OCI-LY1 (cell line): ENCODE measurements around the gene CRNN.

Source experiments
- H2AFZ ChIP-seq: fragments of 200-600 bp; sonication (generic), shearing (Covaris generic); 2 replicates; pipeline ENCODE4 v1.6.0; 2014; ENCODE audit warnings: antibody characterized with exemption, mild to moderate bottlenecking, low read length
- H3F3A ChIP-seq: fragments of 200-600 bp; sonication (generic), shearing (Covaris generic); 2 replicates; pipeline ENCODE4 v1.6.0; 2014; ENCODE audit warnings: mild to moderate bottlenecking, antibody characterized with exemption, low read length, moderate library complexity; ENCODE audit not compliant: insufficient read depth
- H3K27ac ChIP-seq: fragments of 200-600 bp; sonication (generic); 2 replicates; pipeline ENCODE4 v1.5.1; 2014; ENCODE audit warnings: low read length, mixed run types, mild to moderate bottlenecking, low read depth; ENCODE audit not compliant: poor library complexity, severe bottlenecking
- H3K27me3 ChIP-seq: fragments of 200-600 bp; sonication (generic); 2 replicates; pipeline ENCODE4 v1.6.0; 2014; ENCODE audit warnings: antibody characterized with exemption, mild to moderate bottlenecking, low read length, moderate library complexity; ENCODE audit not compliant: insufficient read depth
- H3K36me3 ChIP-seq: fragments of 200-600 bp; sonication (generic); 2 replicates; pipeline ENCODE4 v1.6.1; 2014; ENCODE audit warnings: mild to moderate bottlenecking, antibody characterized with exemption, low read length, moderate library complexity, mixed read lengths; ENCODE audit not compliant: insufficient read depth
- H3K4me1 ChIP-seq: fragments of 200-600 bp; sonication (generic); 2 replicates; pipeline ENCODE4 v1.5.1; 2014; ENCODE audit warnings: mild to moderate bottlenecking, low read length, moderate library complexity; ENCODE audit not compliant: insufficient read depth, severe bottlenecking
- H3K4me2 ChIP-seq: fragments of 200-600 bp; sonication (generic), shearing (Covaris generic); 2 replicates; pipeline ENCODE4 v1.6.1; 2014; ENCODE audit warnings: low read length
- H3K4me3 ChIP-seq: fragments of 200-600 bp; sonication (generic); 2 replicates; pipeline ENCODE4 v1.5.1; 2014; ENCODE audit warnings: low read length, low read depth, mild to moderate bottlenecking, mixed read lengths; ENCODE audit not compliant: poor library complexity, severe bottlenecking
- H3K79me2 ChIP-seq: fragments of 200-600 bp; shearing (Covaris generic); 2 replicates; pipeline ENCODE4 v1.6.1; 2016; ENCODE audit warnings: mixed run types, low read length, mixed read lengths; ENCODE audit not compliant: insufficient read depth
- H3K9ac ChIP-seq: fragments of 200-600 bp; sonication (generic), shearing (Covaris generic); 2 replicates; pipeline ENCODE4 v1.6.1; 2014; ENCODE audit warnings: mild to moderate bottlenecking, low read length, mixed read lengths
- H3K9me2 ChIP-seq: fragments of 200-600 bp; sonication (generic), shearing (Covaris generic); 2 replicates; pipeline ENCODE4 v1.6.1; 2014; ENCODE audit warnings: low read depth, mild to moderate bottlenecking, low read length, mixed read lengths
- H3K9me3 ChIP-seq: fragments of 200-600 bp; shearing (Covaris generic); 2 replicates; pipeline ENCODE4 v1.6.1; 2014; ENCODE audit warnings: low read length, mixed read lengths
- H4K20me1 ChIP-seq: fragments of 200-600 bp; sonication (generic), shearing (Covaris generic); 2 replicates; pipeline ENCODE4 v1.6.0; 2016; ENCODE audit warnings: mild to moderate bottlenecking, low read length; ENCODE audit not compliant: insufficient read depth
- EZH2 ChIP-seq: fragments of 200-600 bp; sonication (generic), shearing (Covaris generic); IDR thresholded peaks from 2 replicates; pipeline ENCODE4 v1.8.0; 2017; ENCODE audit warnings: borderline replicate concordance, mixed run types, mild to moderate bottlenecking, antibody characterized with exemption, low read length, moderate library complexity, mixed read lengths
- TF ChIP-seq, protein P1 (sequence below): fragments of 200-600 bp; sonication (generic), shearing (Covaris generic); IDR thresholded peaks from 2 replicates; pipeline ENCODE4 v1.5.1; 2017; ENCODE audit warnings: mild to moderate bottlenecking, antibody characterized with exemption, low read length, moderate library complexity, mixed read lengths

The CRNN gene

GRCh38 chr1:152436593-152437496 lies 22.8 kb upstream of the CRNN start:
- no peak overlapping the region for H3K4me2 ChIP-seq
- no peaks in the 10 kb centered on the region for H3F3A ChIP-seq
- H3K4me1 ChIP-seq = no peaks in the 10 kb centered on the region
- no peak overlapping the region for H3K27ac ChIP-seq
- H3K9me2 ChIP-seq = no peaks in the 10 kb centered on the region
- no peaks in the 10 kb centered on the region for H3K27me3 ChIP-seq
- no peaks in the 10 kb centered on the region for H3K36me3 ChIP-seq
- no peak overlapping the region for H3K4me3 ChIP-seq
- H3K9ac ChIP-seq = no peak overlapping the region
- H3K79me2 ChIP-seq = no peaks in the 10 kb centered on the region
- no peaks in the 10 kb centered on the region for H4K20me1 ChIP-seq
- H2AFZ ChIP-seq = no peak overlapping the region
- TF ChIP-seq, protein P1, sequence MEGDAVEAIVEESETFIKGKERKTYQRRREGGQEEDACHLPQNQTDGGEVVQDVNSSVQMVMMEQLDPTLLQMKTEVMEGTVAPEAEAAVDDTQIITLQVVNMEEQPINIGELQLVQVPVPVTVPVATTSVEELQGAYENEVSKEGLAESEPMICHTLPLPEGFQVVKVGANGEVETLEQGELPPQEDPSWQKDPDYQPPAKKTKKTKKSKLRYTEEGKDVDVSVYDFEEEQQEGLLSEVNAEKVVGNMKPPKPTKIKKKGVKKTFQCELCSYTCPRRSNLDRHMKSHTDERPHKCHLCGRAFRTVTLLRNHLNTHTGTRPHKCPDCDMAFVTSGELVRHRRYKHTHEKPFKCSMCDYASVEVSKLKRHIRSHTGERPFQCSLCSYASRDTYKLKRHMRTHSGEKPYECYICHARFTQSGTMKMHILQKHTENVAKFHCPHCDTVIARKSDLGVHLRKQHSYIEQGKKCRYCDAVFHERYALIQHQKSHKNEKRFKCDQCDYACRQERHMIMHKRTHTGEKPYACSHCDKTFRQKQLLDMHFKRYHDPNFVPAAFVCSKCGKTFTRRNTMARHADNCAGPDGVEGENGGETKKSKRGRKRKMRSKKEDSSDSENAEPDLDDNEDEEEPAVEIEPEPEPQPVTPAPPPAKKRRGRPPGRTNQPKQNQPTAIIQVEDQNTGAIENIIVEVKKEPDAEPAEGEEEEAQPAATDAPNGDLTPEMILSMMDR = no peak
- no peak for TF ChIP-seq EZH2
- no peaks in the 10 kb centered on the region for H3K9me3 ChIP-seq

GRCh38 chr1:152427458-152427857 lies 13.4 kb upstream of the CRNN start:
- no peak overlapping the region for H3K27ac ChIP-seq
- H3K9me3 ChIP-seq = no peaks in the 10 kb centered on the region
- H3K4me1 ChIP-seq = no peaks in the 10 kb centered on the region
- no peak overlapping the region for H3K4me3 ChIP-seq
- no peak overlapping the region for H2AFZ ChIP-seq
- H3K79me2 ChIP-seq = no peaks in the 10 kb centered on the region
- H3K4me2 ChIP-seq = no peak overlapping the region
- no peaks in the 10 kb centered on the region for H3F3A ChIP-seq
- H3K27me3 ChIP-seq = no peaks in the 10 kb centered on the region
- no peak for TF ChIP-seq EZH2
- TF ChIP-seq, protein P1 = no peak
- no peak overlapping the region for H3K9ac ChIP-seq
- H4K20me1 ChIP-seq = no peaks in the 10 kb centered on the region
- no peaks in the 10 kb centered on the region for H3K9me2 ChIP-seq
- H3K36me3 ChIP-seq = no peaks in the 10 kb centered on the region

GRCh38 chr1:152426731-152427130 lies 12.7 kb upstream of the CRNN start:
- Histone ChIP-seq H3K27ac (no peak overlapping the region), H3K4me1 (no peaks in the 10 kb centered on the region), H3K79me2 (no peaks in the 10 kb centered on the region), H3K4me3 (no peak overlapping the region), H3F3A (no peaks in the 10 kb centered on the region), H3K9me2 (no peaks in the 10 kb centered on the region), H3K4me2 (no peak overlapping the region), H4K20me1 (no peaks in the 10 kb centered on the region), H3K27me3 (no peaks in the 10 kb centered on the region), H2AFZ (no peak overlapping the region), H3K36me3 (no peaks in the 10 kb centered on the region), H3K9ac (no peak overlapping the region), H3K9me3 (no peaks in the 10 kb centered on the region)
- TF ChIP-seq, protein P1 = no peak
- TF ChIP-seq EZH2 = no peak
